IMR-90 (cell line): ENCODE data around the gene CBX5. TPM values are rescaled to one million over a fixed set of nuclear protein-coding genes. Genes with fewer than 3 reads are reported as not detected.

Experiments used
- ATAC-seq: fragments of 200-7000 bp; cut with Tn5 transposase; 2 replicates; pipeline ENCODE4 v1.9.1; 2020; ENCODE audit warnings: low read depth, mild to moderate bottlenecking, moderate library complexity
- BruUV-seq: library from RNA; stranded (reverse); fragments of 400-500 nt; replicated peaks from 2 replicates; lab custom pipeline; 2021; lab: Mats Ljungman, UMichigan
- CTCF ChIA-PET: fragments of 300-600 bp; formaldehyde crosslinking; extraction: SDS; loops from one replicate; lab custom pipeline; 2021; ENCODE audit warnings: antibody characterized with exemption; lab: Yijun Ruan, JAX
- POLR2A ChIA-PET: fragments of 300-600 bp; sonication (Branson Sonifier 250); formaldehyde crosslinking; loops from one replicate; lab custom pipeline; 2022; ENCODE audit warnings: antibody characterized with exemption; ENCODE audit not compliant: unreplicated experiment; lab: Charles Lee
- DNase-seq: peaks from one replicate; pipeline ENCODE4 v3.0.0; 2013
- H2AFZ ChIP-seq: replicated peaks from 2 replicates; pipeline ENCODE3; 2013; ENCODE audit warnings: low read length, mild to moderate bottlenecking; ENCODE audit not compliant: poor library complexity
- H2AK5ac ChIP-seq: 2 replicates; pipeline ENCODE4 v1.6.1; 2013; ENCODE audit warnings: low read depth, low read length, inconsistent platforms
- H2AK9ac ChIP-seq: replicated peaks from 2 replicates; pipeline ENCODE3; 2013; ENCODE audit warnings: mild to moderate bottlenecking, low read depth, low read length, moderate library complexity; ENCODE audit not compliant: poor library complexity
- H2BK120ac ChIP-seq: 2 replicates; pipeline ENCODE4 v1.6.1; 2013; ENCODE audit warnings: low read depth, low read length, inconsistent platforms
- H2BK15ac ChIP-seq: 3 replicates; pipeline ENCODE4 v1.6.1; 2013; ENCODE audit warnings: low read depth, low read length, inconsistent platforms
- H2BK20ac ChIP-seq: 2 replicates; pipeline ENCODE4 v1.6.1; 2013; ENCODE audit warnings: low read depth, mild to moderate bottlenecking, inconsistent platforms, low read length, moderate library complexity
- H2BK5ac ChIP-seq: 2 replicates; pipeline ENCODE4 v1.6.1; 2013; ENCODE audit warnings: mild to moderate bottlenecking, low read depth, low read length, inconsistent platforms; ENCODE audit not compliant: poor library complexity, severe bottlenecking
- H3K14ac ChIP-seq: replicated peaks from 2 replicates; pipeline ENCODE4 v1.6.1; 2013; ENCODE audit warnings: low read depth, low read length, inconsistent platforms
- H3K18ac ChIP-seq: 2 replicates; pipeline ENCODE4 v1.6.1; 2013; ENCODE audit warnings: low read depth, low read length, control low read depth
- H3K23ac ChIP-seq: 2 replicates; pipeline ENCODE4 v1.6.1; 2013; ENCODE audit warnings: low read depth, low read length, inconsistent platforms
- H3K27ac ChIP-seq: 2 replicates; pipeline ENCODE4 v1.5.1; 2013; ENCODE audit warnings: mild to moderate bottlenecking, control low read depth, low read length; ENCODE audit not compliant: insufficient read depth
- H3K27me3 ChIP-seq: 2 replicates; pipeline ENCODE4 v1.6.1; 2013; ENCODE audit warnings: low read length; ENCODE audit not compliant: control insufficient read depth, insufficient read depth
- H3K36me3 ChIP-seq: 2 replicates; pipeline ENCODE4 v1.6.1; 2013; ENCODE audit warnings: low read length, mixed read lengths; ENCODE audit not compliant: control insufficient read depth, insufficient read depth
- H3K4ac ChIP-seq: 2 replicates; pipeline ENCODE4 v1.6.1; 2013; ENCODE audit warnings: low read depth, low read length, inconsistent platforms
- H3K4me1 ChIP-seq: 2 replicates; pipeline ENCODE4 v1.6.1; 2013; ENCODE audit warnings: low read length, mixed read lengths; ENCODE audit not compliant: control insufficient read depth, insufficient read depth
- H3K4me2 ChIP-seq: 2 replicates; pipeline ENCODE4 v1.6.1; 2013; ENCODE audit warnings: low read depth, mild to moderate bottlenecking, control low read depth, low read length, moderate library complexity
- H3K4me3 ChIP-seq: 2 replicates; pipeline ENCODE4 v1.5.1; 2013; ENCODE audit warnings: low read depth, mild to moderate bottlenecking, control low read depth, low read length, moderate library complexity; ENCODE audit not compliant: insufficient read depth
- H3K56ac ChIP-seq: 2 replicates; pipeline ENCODE4 v1.6.1; 2013; ENCODE audit warnings: low read length, inconsistent platforms; ENCODE audit not compliant: insufficient read depth; ENCODE audit errors: extremely low read depth
- H3K79me1 ChIP-seq, 2 experiments: 2 replicates each; pipeline ENCODE4 v1.6.1; 2013; ENCODE audit warnings: low read length in 2 of 2, inconsistent platforms in 1 of 2, low read depth in 1 of 2
- H3K9ac ChIP-seq: 2 replicates; pipeline ENCODE4 v1.6.1; 2013; ENCODE audit warnings: low read depth, low read length, control low read depth
- H3K9me1 ChIP-seq: 2 replicates; pipeline ENCODE4 v1.6.1; 2013; ENCODE audit warnings: low read length, inconsistent platforms; ENCODE audit not compliant: insufficient read depth
- H3K9me3 ChIP-seq: 2 replicates; pipeline ENCODE4 v1.6.1; 2013; ENCODE audit warnings: low read length; ENCODE audit not compliant: control insufficient read depth, insufficient read depth
- H4K20me1 ChIP-seq: 2 replicates; pipeline ENCODE4 v1.6.1; 2013; ENCODE audit warnings: low read length, inconsistent platforms; ENCODE audit not compliant: insufficient read depth
- H4K5ac ChIP-seq: 2 replicates; pipeline ENCODE4 v1.6.1; 2013; ENCODE audit warnings: mild to moderate bottlenecking, low read depth, low read length, control low read depth
- H4K8ac ChIP-seq, 2 experiments: 2 replicates each; pipeline ENCODE4 v1.6.1; 2013; ENCODE audit warnings: low read depth in 2 of 2, low read length in 2 of 2, control low read depth in 1 of 2, inconsistent platforms in 1 of 2
- H4K91ac ChIP-seq: 2 replicates; pipeline ENCODE4 v1.6.1; 2013; ENCODE audit warnings: low read depth, low read length, inconsistent platforms; ENCODE audit not compliant: insufficient read depth
- MXI1 ChIP-seq: IDR thresholded peaks from 2 replicates; pipeline ENCODE4 v1.6.1; 2012; ENCODE audit warnings: low read depth, mild to moderate bottlenecking, low read length, moderate library complexity, borderline replicate concordance
- WGBS, 2 experiments: methylation state at CpG; one replicate each; pipeline versions ENCODE4 v1.1.5 to v1.1.7; 2013; ENCODE audit warnings: missing lambda C conversion rate in 2 of 2; ENCODE audit not compliant: insufficient read length in 1 of 2; ENCODE audit errors: extremely low coverage in 2 of 2; 5-methylcytosine and 5-hydroxymethylcytosine counted together
- dilution Hi-C: fragments of 300-500 bp; cut with HindIII; formaldehyde crosslinking; loops from one replicate; pipeline ENCODE4 v1.14.3; 2018; ENCODE audit warnings: low sequenced_read_pairs; ENCODE audit not compliant: unreplicated experiment
- in situ Hi-C: fragments of 300-500 bp; cut with MboI; formaldehyde crosslinking; loops from 3 replicates; pipeline ENCODE4 v1.14.3; 2019; ENCODE audit warnings: low sequenced_read_pairs, inconsistent platforms, mixed read lengths
- intact Hi-C: fragments of 100-400 bp; cut with micrococcal nuclease; formaldehyde crosslinking; loops from 2 replicates; pipeline ENCODE4 v1.10.0; 2022
- polyA plus RNA-seq, 3 experiments: library from polyadenylated mRNA; depleted of rRNA; stranded (reverse); fragments of >200 nt; gene quantifications; 2 replicates each; pipeline ENCODE4 v1.2.3, GENCODE V29; 2012; ENCODE audit warnings: low replicate concordance in 1 of 3
- total RNA-seq: library from RNA; depleted of rRNA; stranded (reverse); fragments of >200 nt; gene quantifications from 2 replicates; pipeline ENCODE4 v1.2.3, GENCODE V29; 2012
- TF ChIP-seq, protein P1 (sequence below): conservative IDR thresholded peaks from 2 replicates; pipeline ENCODE4 v1.5.1; 2012; ENCODE audit warnings: mild to moderate bottlenecking, low read depth, low read length, improper control_type of control experiment

Gene CBX5
- total and polyA plus RNA-seq, 2 of the 4 experiments (the other 2 are of a cell fraction): 18.0 to 40.9 TPM

DNA sequence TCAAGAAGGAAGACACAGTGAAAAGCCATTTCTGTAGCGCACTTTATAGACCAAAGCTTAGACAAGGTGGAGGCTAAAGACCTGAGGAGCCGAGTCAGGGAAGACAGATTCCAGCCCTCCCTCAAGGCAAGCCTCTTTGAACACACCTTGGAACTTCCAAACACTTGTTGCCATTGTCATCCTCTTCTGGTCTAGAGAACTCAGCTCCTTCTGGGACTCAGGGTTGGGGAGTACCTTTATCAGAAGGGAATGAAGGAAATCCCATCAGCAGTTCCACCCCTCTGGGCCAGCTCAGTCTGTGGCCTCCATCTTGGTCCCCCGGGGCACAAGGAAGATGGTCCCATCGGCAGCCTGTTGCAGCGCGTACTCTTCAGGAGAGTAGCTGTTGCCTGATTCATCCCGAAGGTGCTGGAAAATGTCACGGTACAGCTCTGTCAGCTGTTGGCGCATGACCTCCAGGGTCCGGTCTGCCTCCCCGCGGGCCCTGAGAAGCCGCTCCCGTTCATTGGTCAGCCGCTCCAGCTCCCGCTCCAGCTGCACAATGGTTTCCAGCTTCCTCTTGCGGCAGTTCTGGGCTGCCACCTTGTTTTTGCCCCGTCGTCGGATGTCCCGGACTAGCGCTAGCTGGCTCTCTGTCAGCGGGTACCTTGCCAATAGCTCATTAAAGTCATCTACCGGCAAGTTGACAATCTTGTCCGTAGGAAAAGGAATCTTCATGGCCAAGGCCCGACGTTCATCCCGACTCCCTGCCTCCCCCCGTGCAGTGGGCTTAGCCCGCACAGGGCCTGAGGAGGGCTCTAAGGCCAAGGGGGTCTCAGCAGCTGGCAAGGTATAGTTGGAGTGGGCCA, 12.4 kb upstream of the CBX5 start (continued):
- TF ChIP-seq MXI1: no peak

GRCh38 chr12:54287261-54288157, 7.6 kb upstream of the CBX5 start:
- Histone ChIP-seq H4K91ac (no peak overlapping the region), H3K18ac (no peak overlapping the region), H3K23ac (no peak overlapping the region), H4K20me1 (peaks cover 68% of the 10 kb centered on the region), H2AFZ (no peak overlapping the region), H3K27me3 (no peaks in the 10 kb centered on the region), H2BK20ac (no peak overlapping the region), H2BK5ac (no peak overlapping the region), H3K4me3 (no peak overlapping the region), H3K79me1 (peaks cover 12 to 26% of the 10 kb centered on the region in 2 experiments), H4K8ac (no peak overlapping the region; a peak in 1 of 4 replicates), H2AK9ac (no peak overlapping the region), H3K9ac (no peak overlapping the region), H3K4me1 (no peaks in the 10 kb centered on the region), H2BK15ac (no peak overlapping the region), H2AK5ac (no peak overlapping the region), H3K9me1 (no peaks in the 10 kb centered on the region), H3K4ac (no peak overlapping the region), H3K4me2 (no peak overlapping the region), H2BK120ac (no peak overlapping the region), H3K9me3 (no peaks in the 10 kb centered on the region), H3K56ac (no peak overlapping the region), H3K36me3 (peaks cover 36% of the 10 kb centered on the region), H3K14ac (no peak overlapping the region), H4K5ac (no peak overlapping the region), H3K27ac (no peak overlapping the region)
- no peak for ATAC-seq
- TF ChIP-seq, protein P1, sequence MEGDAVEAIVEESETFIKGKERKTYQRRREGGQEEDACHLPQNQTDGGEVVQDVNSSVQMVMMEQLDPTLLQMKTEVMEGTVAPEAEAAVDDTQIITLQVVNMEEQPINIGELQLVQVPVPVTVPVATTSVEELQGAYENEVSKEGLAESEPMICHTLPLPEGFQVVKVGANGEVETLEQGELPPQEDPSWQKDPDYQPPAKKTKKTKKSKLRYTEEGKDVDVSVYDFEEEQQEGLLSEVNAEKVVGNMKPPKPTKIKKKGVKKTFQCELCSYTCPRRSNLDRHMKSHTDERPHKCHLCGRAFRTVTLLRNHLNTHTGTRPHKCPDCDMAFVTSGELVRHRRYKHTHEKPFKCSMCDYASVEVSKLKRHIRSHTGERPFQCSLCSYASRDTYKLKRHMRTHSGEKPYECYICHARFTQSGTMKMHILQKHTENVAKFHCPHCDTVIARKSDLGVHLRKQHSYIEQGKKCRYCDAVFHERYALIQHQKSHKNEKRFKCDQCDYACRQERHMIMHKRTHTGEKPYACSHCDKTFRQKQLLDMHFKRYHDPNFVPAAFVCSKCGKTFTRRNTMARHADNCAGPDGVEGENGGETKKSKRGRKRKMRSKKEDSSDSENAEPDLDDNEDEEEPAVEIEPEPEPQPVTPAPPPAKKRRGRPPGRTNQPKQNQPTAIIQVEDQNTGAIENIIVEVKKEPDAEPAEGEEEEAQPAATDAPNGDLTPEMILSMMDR: no peak
- POLR2A ChIA-PET: interaction anchor here (0.8 to 0.9 kb wide), 2 partner anchors 38 to 72 kb away, joined by 4 to 5 read pairs; partner anchors contain the start of gene COPZ1
- in situ Hi-C loops (no loop called here), dilution Hi-C loops (no loop called here), intact Hi-C loops (loop anchor here (5.0 kb wide), 1 partner anchor 35 kb away; no protein-coding TSS in a partner anchor)
- WGBS, 2 experiments: 82% methylated on average over 2 of the region's 8 CpGs; no CpG with 5 or more reads in 1 of the 2 experiments
- CTCF ChIA-PET: no interaction called here
- BruUV-seq: no TSS peak
- DNase-seq: no peak
